Measurements from ENCODE around the gene FMNL3. TPM values are rescaled to one million over a fixed set of nuclear protein-coding genes. Genes with fewer than 3 reads are reported as not detected.

The FMNL3 gene
- total RNA-seq, 1 donor from 2014 or later, result 21.1 TPM

DNA sequence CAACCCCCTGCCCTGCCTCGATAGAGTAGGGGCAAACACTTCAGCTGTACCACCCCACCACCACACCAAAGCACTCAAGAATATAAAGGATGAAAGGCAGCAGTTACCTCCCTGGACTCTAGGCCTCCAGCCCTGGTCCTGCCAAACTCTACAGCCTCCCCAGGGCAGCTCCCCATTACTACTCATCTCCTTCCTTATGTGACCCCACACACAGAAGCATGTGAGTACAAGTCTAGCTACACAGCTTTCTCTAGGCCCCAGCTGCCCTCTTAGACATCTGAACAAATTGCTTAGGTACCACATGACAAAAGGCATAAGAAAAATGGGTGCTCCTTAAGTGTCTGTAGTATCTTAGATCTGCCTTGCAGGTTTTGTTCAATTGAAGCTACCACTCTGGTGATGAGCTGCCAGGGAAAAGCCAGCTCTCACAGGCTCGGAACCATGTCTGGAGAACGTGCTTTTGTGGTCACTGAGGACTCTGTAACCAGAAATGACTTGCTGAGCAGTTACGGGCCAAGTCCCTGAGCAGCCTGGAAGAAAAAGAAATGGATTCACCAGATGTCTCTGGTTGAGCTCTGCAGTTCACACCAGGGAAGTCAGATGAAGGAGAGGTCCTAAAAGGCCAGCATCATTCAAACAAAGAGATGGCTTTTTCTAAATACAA lies 32.8 kb downstream of the FMNL3 start:
- H3K4me3 Mint-ChIP-seq, result no peak overlapping the region
- no peaks in the 10 kb centered on the region for H3K36me3 Mint-ChIP-seq
- TF ChIP-seq, protein P1, sequence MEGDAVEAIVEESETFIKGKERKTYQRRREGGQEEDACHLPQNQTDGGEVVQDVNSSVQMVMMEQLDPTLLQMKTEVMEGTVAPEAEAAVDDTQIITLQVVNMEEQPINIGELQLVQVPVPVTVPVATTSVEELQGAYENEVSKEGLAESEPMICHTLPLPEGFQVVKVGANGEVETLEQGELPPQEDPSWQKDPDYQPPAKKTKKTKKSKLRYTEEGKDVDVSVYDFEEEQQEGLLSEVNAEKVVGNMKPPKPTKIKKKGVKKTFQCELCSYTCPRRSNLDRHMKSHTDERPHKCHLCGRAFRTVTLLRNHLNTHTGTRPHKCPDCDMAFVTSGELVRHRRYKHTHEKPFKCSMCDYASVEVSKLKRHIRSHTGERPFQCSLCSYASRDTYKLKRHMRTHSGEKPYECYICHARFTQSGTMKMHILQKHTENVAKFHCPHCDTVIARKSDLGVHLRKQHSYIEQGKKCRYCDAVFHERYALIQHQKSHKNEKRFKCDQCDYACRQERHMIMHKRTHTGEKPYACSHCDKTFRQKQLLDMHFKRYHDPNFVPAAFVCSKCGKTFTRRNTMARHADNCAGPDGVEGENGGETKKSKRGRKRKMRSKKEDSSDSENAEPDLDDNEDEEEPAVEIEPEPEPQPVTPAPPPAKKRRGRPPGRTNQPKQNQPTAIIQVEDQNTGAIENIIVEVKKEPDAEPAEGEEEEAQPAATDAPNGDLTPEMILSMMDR (conservative IDR thresholded peaks at IDR 0.05), result no peak
- peak overlapping the region; percentile 79 for H3K27ac Mint-ChIP-seq
- H3K27me3 Mint-ChIP-seq, result no peaks in the 10 kb centered on the region
- H3K9me3 Mint-ChIP-seq, result no peaks in the 10 kb centered on the region
- peaks cover 33% of the 10 kb centered on the region for H3K4me1 Mint-ChIP-seq (ENCODE audit: unreplicated experiment)
- no peak for DNase-seq (ENCODE audit: extremely low spot score, unreplicated experiment)

GRCh38 chr12:49673446-49674317 lies 33.5 kb downstream of the FMNL3 start:
- Mint-ChIP-seq H3K4me1 (ENCODE audit: unreplicated experiment) (peaks cover 33% of the 10 kb centered on the region), H3K27ac (peak overlapping the region; percentile 79), H3K27me3 (no peaks in the 10 kb centered on the region), H3K9me3 (no peaks in the 10 kb centered on the region), H3K36me3 (no peaks in the 10 kb centered on the region), H3K4me3 (peak overlapping the region; percentile 58)
- TF ChIP-seq, protein P1 (conservative IDR thresholded peaks at IDR 0.05), result peak; percentile 67
- DNase-seq (ENCODE audit: extremely low spot score, unreplicated experiment), result peak; percentile 81

GRCh38 chr12:49672301-49673217 lies 34.6 kb downstream of the FMNL3 start:
- TF ChIP-seq, protein P1 (conservative IDR thresholded peaks at IDR 0.05), result no peak
- no peak overlapping the region for H3K4me3 Mint-ChIP-seq
- H3K4me1 Mint-ChIP-seq (ENCODE audit: unreplicated experiment), result peaks cover 33% of the 10 kb centered on the region
- peak overlapping the region; percentile 79 for H3K27ac Mint-ChIP-seq
- DNase-seq (ENCODE audit: extremely low spot score, unreplicated experiment), result no peak
- no peaks in the 10 kb centered on the region for H3K9me3 Mint-ChIP-seq
- no peaks in the 10 kb centered on the region for H3K27me3 Mint-ChIP-seq
- no peaks in the 10 kb centered on the region for H3K36me3 Mint-ChIP-seq

- H3K4me1 Mint-ChIP-seq (ENCODE audit: unreplicated experiment), result peaks cover 33% of the 10 kb centered on the region
- no peaks in the 10 kb centered on the region for H3K9me3 Mint-ChIP-seq
- no peaks in the 10 kb centered on the region for H3K36me3 Mint-ChIP-seq
- H3K27me3 Mint-ChIP-seq, result no peaks in the 10 kb centered on the region
- H3K4me3 Mint-ChIP-seq, result no peak overlapping the region
- no peak overlapping the region for H3K27ac Mint-ChIP-seq
- TF ChIP-seq, protein P1 (conservative IDR thresholded peaks at IDR 0.05), result no peak
- no peak for DNase-seq (ENCODE audit: extremely low spot score, unreplicated experiment)
These were observed 36.0 kb downstream of the FMNL3 start for GRCh38 chr12:49671031-49671765.

GRCh38 chr12:49669796-49670195 lies 37.4 kb downstream of the FMNL3 start:
- H3K4me3 Mint-ChIP-seq, result no peak overlapping the region
- TF ChIP-seq, protein P1 (conservative IDR thresholded peaks at IDR 0.05), result no peak
- H3K9me3 Mint-ChIP-seq, result no peaks in the 10 kb centered on the region
- no peak for DNase-seq (ENCODE audit: extremely low spot score, unreplicated experiment)
- H3K27ac Mint-ChIP-seq, result no peak overlapping the region
- no peaks in the 10 kb centered on the region for H3K36me3 Mint-ChIP-seq
- peaks cover 27% of the 10 kb centered on the region for H3K4me1 Mint-ChIP-seq (ENCODE audit: unreplicated experiment)
- H3K27me3 Mint-ChIP-seq, result no peaks in the 10 kb centered on the region

Data from type B pancreatic cell (in vitro differentiated cells).